Stimulated activated CD8-positive, alpha-beta memory T cell treated with anti-CD3 and anti-CD28 coated beads, Interleukin-4, amount 100 ng/mL, for 24 hours (primary cell): ENCODE measurements around the gene MSANTD7.

Experiments
- DNase-seq: peaks from one replicate; pipeline ENCODE4 v3.0.0-alpha.2; 2020; ENCODE audit warnings: low read depth

MSANTD7 gene

DNA sequence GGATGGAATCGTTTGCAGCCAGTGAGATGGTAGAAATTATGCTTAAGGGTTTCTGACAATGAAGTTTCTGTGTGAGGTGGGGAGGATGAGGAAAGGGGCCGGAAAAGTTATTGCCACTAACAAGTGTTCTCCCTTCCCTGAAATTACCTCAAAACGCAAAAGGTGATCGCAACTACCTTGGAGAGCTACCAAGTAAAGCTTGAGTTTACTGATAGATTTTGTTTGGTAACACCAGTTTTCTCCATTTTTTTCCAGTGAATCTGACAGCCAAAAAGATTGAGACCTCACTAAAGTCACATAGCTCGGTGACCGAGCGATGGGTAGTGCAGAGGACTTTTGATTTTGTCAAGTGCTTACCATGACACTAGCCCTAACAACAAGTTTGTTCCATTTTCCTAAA lies 42.1 kb downstream of the MSANTD7 start:
- DNase-seq: no peak

DNA sequence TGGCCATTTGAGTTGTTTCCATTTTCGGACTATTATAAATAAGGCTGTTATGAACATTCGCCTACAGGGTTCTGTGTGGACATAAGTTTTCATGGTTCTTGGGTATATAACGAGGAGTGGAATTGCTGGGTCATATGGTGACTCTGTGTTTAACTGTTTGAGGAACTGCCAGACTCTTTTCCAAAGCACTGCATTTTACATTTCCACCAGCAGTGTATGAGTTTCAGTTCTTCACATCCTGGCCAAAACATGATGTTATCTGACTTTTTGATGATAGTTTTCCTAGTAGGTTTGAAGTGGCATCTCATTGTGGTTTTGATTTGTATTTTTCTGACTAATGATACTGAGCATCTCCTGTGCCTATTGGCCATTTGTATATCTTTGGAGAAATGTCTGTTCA lies 46.0 kb downstream of the MSANTD7 start:
- no peak for DNase-seq
